Measurements from ENCODE around the gene CD52. TPM values are rescaled to one million over a fixed set of nuclear protein-coding genes. Genes with fewer than 3 reads are reported as not detected.
A peak's percentile ranks its signal among the peaks of the same experiment; 100 is the strongest.

The CD52 gene
- total RNA-seq, 1 experiment from 2014 or later: 1.6 TPM

GRCh38 chr1:26275580-26276431 is 42.0 kb upstream of the CD52 start:
- intact Hi-C loops (cut with micrococcal nuclease; ENCODE audit: unreplicated experiment) (no loop called here), in situ Hi-C loops (cut with HindIII; ENCODE audit: low pct_unique_long_range_greater_than_20kb, low sequenced_read_pairs) (no loop called here)
- no peaks in the 10 kb centered on the region for H3K9me3 ChIP-seq (ENCODE audit: control insufficient read depth, insufficient read depth, low read depth, low read length)
- ATAC-seq (peak; percentile 26), DNase-seq (ENCODE audit: low read depth, low spot score) (peak; percentile 87)
- peaks cover 16% of the 10 kb centered on the region for H3K36me3 ChIP-seq (ENCODE audit: control insufficient read depth, insufficient read depth, low read length)
- peak; percentile 89 for TF ChIP-seq CTCF (IDR thresholded peaks at IDR 0.05)
- TF ChIP-seq TCF7L2 (IDR thresholded peaks at IDR 0.05; ENCODE audit: low read depth, low read length): no peak
- ChIA-PET POLR2A (no interaction called here), CTCF (interaction anchor here (0.7 kb wide), 3 partner anchors 9 to 142 kb away, joined by 3 read pairs; no protein-coding TSS in a partner anchor)
- H3K27me3 ChIP-seq (ENCODE audit: control insufficient read depth, insufficient read depth, low read length): no peaks in the 10 kb centered on the region
- no peak overlapping the region for H3K4me3 ChIP-seq (ENCODE audit: low read depth in 2 of 2, low read length in 2 of 2)
- H3K27ac ChIP-seq (ENCODE audit: low read length): peak overlapping the region; percentile 69
- BruUV-seq (replicated peaks): no TSS peak
- H3K4me1 ChIP-seq (ENCODE audit: control insufficient read depth, insufficient read depth, low read length): peaks cover 41% of the 10 kb centered on the region

- CTCF ChIA-PET: interaction anchor here (0.6 kb wide), 1 partner anchor 17 kb away, joined by 3 read pairs; no protein-coding TSS in a partner anchor
- no peak for DNase-seq (ENCODE audit: low read depth, low spot score)
- H3K9me3 ChIP-seq (ENCODE audit: control insufficient read depth, insufficient read depth, low read depth, low read length): no peaks in the 10 kb centered on the region
- no TSS peak for BruUV-seq (replicated peaks)
- H3K27me3 ChIP-seq (ENCODE audit: control insufficient read depth, insufficient read depth, low read length): no peaks in the 10 kb centered on the region
- H3K36me3 ChIP-seq (ENCODE audit: control insufficient read depth, insufficient read depth, low read length): peaks cover 15% of the 10 kb centered on the region
- TF ChIP-seq CTCF (IDR thresholded peaks at IDR 0.05) (no peak), REST (IDR thresholded peaks at IDR 0.05; ENCODE audit: insufficient read depth in 1 of 2, low read depth in 2 of 2, low read length in 1 of 2) (no peak), TCF7L2 (IDR thresholded peaks at IDR 0.05; ENCODE audit: low read depth, low read length) (no peak), POLR2AphosphoS5 (IDR thresholded peaks at IDR 0.05; ENCODE audit: low read depth, low read length) (no peak), SIN3A (IDR thresholded peaks at IDR 0.05; ENCODE audit: borderline replicate concordance, insufficient read depth, low read depth, low read length) (no peak)
- ATAC-seq: no peak
- no peak overlapping the region for H3K4me3 ChIP-seq (ENCODE audit: low read depth in 2 of 2, low read length in 2 of 2)
- POLR2A ChIA-PET: no interaction called here
- peak overlapping the region; percentile 49; the same call in 1 of the 2 replicates for H3K27ac ChIP-seq (ENCODE audit: low read length)
- in situ Hi-C loops (cut with HindIII; ENCODE audit: low pct_unique_long_range_greater_than_20kb, low sequenced_read_pairs): no loop called here
- intact Hi-C loops (cut with micrococcal nuclease; ENCODE audit: unreplicated experiment): no loop called here
- H3K4me1 ChIP-seq (ENCODE audit: control insufficient read depth, insufficient read depth, low read length): peaks cover 47% of the 10 kb centered on the region
Observed at GRCh38 chr1:26276432-26276838, 41.3 kb upstream of the CD52 start.

Data from Panc1 (cell line).